HepG2 (cell line): ENCODE results near the gene CMIP. TPM values are rescaled to one million over a fixed set of nuclear protein-coding genes. Genes with fewer than 3 reads are reported as not detected.

Experiments used
- ATAC-seq: fragments of 200-7000 bp; cut with Tn5 transposase; 3 replicates; pipeline ENCODE4 v1.9.1; 2020; ENCODE audit warnings: mild to moderate bottlenecking, moderate library complexity
- BruUV-seq: library from RNA; stranded (reverse); fragments of 400-500 nt; replicated peaks from 2 replicates; lab custom pipeline; 2021; lab: Mats Ljungman, UMichigan
- CTCF ChIA-PET: fragments of 300-600 bp; formaldehyde crosslinking; extraction: SDS; loops from one replicate; lab custom pipeline; 2021; ENCODE audit warnings: low total read pairs, inconsistent platforms, low intra/inter-chr PET ratio; lab: Yijun Ruan, JAX
- POLR2A ChIA-PET: fragments of 350-600 bp; sonication (Branson Sonifier 250); formaldehyde crosslinking; loops from one replicate; lab custom pipeline; 2020; ENCODE audit warnings: antibody characterized with exemption, inconsistent platforms; lab: Yijun Ruan, JAX
- DNase-seq: peaks from one replicate; pipeline ENCODE4 v3.0.0-alpha.2; 2015; ENCODE audit warnings: low spot score
- FAIRE-seq: peaks from 3 replicates; lab custom pipeline; 2011; peaks lifted over from hg19 to GRCh38; lab: Jason Lieb, UNC
- H2AFZ ChIP-seq: one replicate; pipeline ENCODE4 v1.6.1; 2011; ENCODE audit warnings: low read length, inconsistent platforms
- H3K27ac ChIP-seq: fragments of 300-600 bp; 3 replicates; pipeline ENCODE4 v1.8.0; 2011; ENCODE audit warnings: mixed run types, mild to moderate bottlenecking, mixed read lengths, low read length, inconsistent platforms; ENCODE audit not compliant: insufficient read depth; ENCODE audit errors: extremely low read length
- H3K27me3 ChIP-seq, 2 experiments: fragments of 200-600 bp in 1 of 2; 2 replicates in 1 of 2; 3 replicates in 1 of 2; pipeline versions ENCODE4 v1.6.0 to v1.8.0; 2011; ENCODE audit warnings: low read length in 2 of 2, mild to moderate bottlenecking in 2 of 2, moderate library complexity in 2 of 2, inconsistent platforms in 1 of 2; ENCODE audit not compliant: insufficient read depth in 2 of 2, control insufficient read depth in 1 of 2
- H3K36me3 ChIP-seq, 2 experiments: fragments of 200-600 bp in 1 of 2; replicated peaks in 1 of 2; 2 replicates in 1 of 2; 3 replicates in 1 of 2; pipeline versions ENCODE4 v1.5.1 to v1.8.0; 2011; ENCODE audit warnings: low read length in 2 of 2, inconsistent platforms in 1 of 2; ENCODE audit not compliant: insufficient read depth in 2 of 2, control insufficient read depth in 1 of 2
- H3K4me1 ChIP-seq: 2 replicates; pipeline ENCODE4 v1.5.1; 2012; ENCODE audit warnings: low read length, inconsistent platforms; ENCODE audit not compliant: insufficient read depth
- H3K4me2 ChIP-seq: 2 replicates; pipeline ENCODE4 v1.6.0; 2011; ENCODE audit warnings: low read depth, low read length, inconsistent platforms
- H3K4me3 ChIP-seq, 3 experiments: fragments of 200-600 bp in 1 of 3; sonication (generic), shearing (Covaris generic) in 1 of 3; replicated peaks in 1 of 3; 2 replicates each; pipeline ENCODE4 v1.5.1; 2011 to 2016; ENCODE audit warnings: low read length in 3 of 3, inconsistent platforms in 2 of 3, low read depth in 2 of 3, mild to moderate bottlenecking in 2 of 3, control low read depth in 1 of 3, mixed read lengths in 1 of 3; ENCODE audit not compliant: insufficient read depth in 1 of 3
- H3K79me2 ChIP-seq: one replicate; pipeline ENCODE4 v1.6.1; 2011; ENCODE audit warnings: low read length, inconsistent platforms; ENCODE audit not compliant: insufficient read depth
- H3K9ac ChIP-seq: 2 replicates; pipeline ENCODE4 v1.6.0; 2011; ENCODE audit warnings: mild to moderate bottlenecking, low read depth, low read length, inconsistent platforms; ENCODE audit not compliant: insufficient read depth
- H3K9me3 ChIP-seq: 2 replicates; pipeline ENCODE4 v1.5.1; 2012; ENCODE audit warnings: mild to moderate bottlenecking, low read length
- H4K20me1 ChIP-seq: 2 replicates; pipeline ENCODE4 v1.6.0; 2011; ENCODE audit warnings: inconsistent platforms, mild to moderate bottlenecking, low read length, moderate library complexity; ENCODE audit not compliant: insufficient read depth
- FOXK1 ChIP-seq: sonication (generic); formaldehyde crosslinking; IDR thresholded peaks from 2 replicates; pipeline ENCODE4 v1.4.0; 2020; ENCODE audit warnings: low read depth, missing genetic modification reagents, borderline replicate concordance
- KDM2A ChIP-seq: sonication (generic); formaldehyde crosslinking; IDR thresholded peaks from 2 replicates; pipeline ENCODE4 v1.4.0; 2020; ENCODE audit warnings: low read depth, missing genetic modification reagents, borderline replicate concordance
- MBD4 ChIP-seq: IDR thresholded peaks from 2 replicates; pipeline ENCODE4 v1.6.1; 2012; ENCODE audit warnings: low read length, inconsistent platforms, borderline replicate concordance
- MTA1 ChIP-seq: sonication (generic); formaldehyde crosslinking; IDR thresholded peaks from 2 replicates; pipeline ENCODE4 v1.4.0; 2020; ENCODE audit warnings: missing genetic modification reagents, mild to moderate bottlenecking, borderline replicate concordance
- MTERF4 ChIP-seq: sonication (generic); formaldehyde crosslinking; IDR thresholded peaks from 2 replicates; pipeline ENCODE4 v1.8.0; 2023; ENCODE audit warnings: mild to moderate bottlenecking, missing genetic modification reagents
- NR2F1 ChIP-seq, 2 experiments: fragments of 450-650 bp in 1 of 2; formaldehyde crosslinking in 1 of 2; IDR thresholded peaks; 2 replicates each; pipeline versions ENCODE4 v1.5.0 to v1.6.1; 2016 to 2020; ENCODE audit warnings: mild to moderate bottlenecking in 1 of 2, missing compliant biosample characterization in 1 of 2, missing genetic modification reagents in 1 of 2, moderate library complexity in 1 of 2
- RBM39 ChIP-seq: fragments of 200-400 bp; formaldehyde crosslinking; IDR thresholded peaks from one replicate; pipeline ENCODE4 v1.6.1; 2018; ENCODE audit warnings: antibody characterized with exemption, mild to moderate bottlenecking, low read depth, low read length; ENCODE audit not compliant: poor library complexity, severe bottlenecking
- SMARCE1 ChIP-seq: fragments of 450-650 bp; IDR thresholded peaks from 2 replicates; pipeline ENCODE4 v1.6.1; 2017; ENCODE audit warnings: borderline replicate concordance
- TEAD2 ChIP-seq: sonication (generic); formaldehyde crosslinking; IDR thresholded peaks from 2 replicates; pipeline ENCODE4 v1.9.0; 2021; ENCODE audit warnings: missing genetic modification reagents
- ZFP36 ChIP-seq: fragments of 150-350 bp; IDR thresholded peaks from 2 replicates; pipeline ENCODE4 v1.6.1; 2018; ENCODE audit warnings: borderline replicate concordance, low read length, low read depth; ENCODE audit not compliant: partially characterized antibody
- ZNF569 ChIP-seq: sonication (generic); formaldehyde crosslinking; IDR thresholded peaks from 2 replicates; pipeline ENCODE4 v1.5.0; 2020; ENCODE audit warnings: mild to moderate bottlenecking, missing genetic modification reagents, moderate library complexity, borderline replicate concordance
- WGBS: methylation state at CpG from one replicate; pipeline ENCODE4 v1.1.6; 2017; ENCODE audit warnings: low lambda C conversion rate; 5-methylcytosine and 5-hydroxymethylcytosine counted together
- in situ Hi-C: cut with HindIII; loops from 2 replicates; pipeline ENCODE4 v1.10.0; 2017; ENCODE audit warnings: low pct_unique_long_range_greater_than_20kb; ENCODE audit not compliant: extremely low pct_ligation_motif_present
- intact Hi-C: fragments of 100-400 bp; cut with micrococcal nuclease; formaldehyde crosslinking; loops from one replicate; pipeline ENCODE4 v1.10.0; 2022; ENCODE audit not compliant: unreplicated experiment
- polyA plus RNA-seq, 8 experiments: library from polyadenylated mRNA; depleted of rRNA in 3 of 8; stranded (reverse) in 7 of 8; unstranded in 1 of 8; fragments of >200 nt; fragmentation: Illumina TruSeq in 4 of 8; extraction: Trizol in 4 of 8; gene quantifications; 2 replicates each; pipeline versions ENCODE4 v1.2.1 to v1.2.3, GENCODE V29; 2011 to 2016; ENCODE audit warnings: low read depth in 4 of 8, missing spikeins in 1 of 8, mixed read lengths in 1 of 8; ENCODE audit not compliant: insufficient read depth in 1 of 8
- total RNA-seq, 5 experiments: library from RNA; depleted of rRNA; stranded (reverse); fragments of >200 nt; fragmentation: Illumina TruSeq; extraction: Trizol; gene quantifications; 2 replicates each; pipeline ENCODE4 v1.2.3, GENCODE V29; 2016; ENCODE audit warnings: low read depth in 1 of 5
- TF ChIP-seq, protein P1 (sequence below): sonication (generic); formaldehyde crosslinking; IDR thresholded peaks from 2 replicates; pipeline ENCODE4 v1.4.0; 2020; ENCODE audit warnings: missing genetic modification reagents, mild to moderate bottlenecking, borderline replicate concordance

Gene CMIP
- total and polyA plus RNA-seq, 2 of the 13 experiments (the other 11 are each of a cell fraction or from before 2014, with no cell fraction given): 10.9 to 18.1 TPM

DNA sequence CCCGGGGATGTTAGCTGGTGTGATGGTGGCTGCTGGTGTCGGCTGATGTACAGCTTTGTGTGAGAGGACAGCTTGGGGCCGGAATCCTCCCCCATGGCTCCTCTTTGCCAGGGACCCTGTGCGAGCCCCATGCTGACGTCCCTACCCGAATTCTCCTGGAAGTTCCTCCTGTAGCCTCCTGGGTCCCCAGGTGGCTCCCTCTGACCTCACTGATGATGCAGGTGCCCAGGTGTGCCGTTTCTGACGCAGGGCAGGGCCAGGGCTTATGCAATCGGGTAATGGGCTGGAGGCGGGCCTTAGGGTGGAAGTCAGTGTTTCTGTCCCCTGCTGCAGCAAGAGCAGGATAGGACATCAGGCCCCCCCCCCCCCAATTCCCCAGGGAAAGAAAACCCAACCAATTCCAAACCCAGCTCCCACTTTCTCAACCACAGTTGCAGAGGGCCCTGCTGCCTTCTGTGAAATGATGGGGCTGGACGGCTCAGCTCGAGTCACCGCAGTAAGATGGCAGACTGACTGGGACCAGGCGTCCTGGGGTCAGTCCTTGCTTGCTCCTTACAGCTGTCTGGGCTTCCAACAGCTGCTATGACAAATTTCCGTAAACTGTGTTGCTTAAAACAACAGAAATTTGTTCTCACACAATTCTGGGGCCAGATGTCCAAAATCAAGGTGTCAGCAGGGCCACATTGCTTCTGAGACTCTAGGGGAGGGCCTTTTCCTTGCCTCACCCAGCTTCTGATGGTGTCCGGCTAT is 195.5 kb downstream of the CMIP start:
- no peaks in the 10 kb centered on the region for H3K27me3 ChIP-seq
- ChIA-PET CTCF (no interaction called here), POLR2A (no interaction called here)
- no peak for TF ChIP-seq ZFP36
- TF ChIP-seq KDM2A (CRISPR knock-in tag): no peak
- TF ChIP-seq RBM39: no peak
- no peak for TF ChIP-seq MBD4
- no peak for TF ChIP-seq FOXK1
- no peak for TF ChIP-seq ZNF569 (CRISPR knock-in tag)
- TF ChIP-seq TEAD2: no peak
- TF ChIP-seq, protein P1, sequence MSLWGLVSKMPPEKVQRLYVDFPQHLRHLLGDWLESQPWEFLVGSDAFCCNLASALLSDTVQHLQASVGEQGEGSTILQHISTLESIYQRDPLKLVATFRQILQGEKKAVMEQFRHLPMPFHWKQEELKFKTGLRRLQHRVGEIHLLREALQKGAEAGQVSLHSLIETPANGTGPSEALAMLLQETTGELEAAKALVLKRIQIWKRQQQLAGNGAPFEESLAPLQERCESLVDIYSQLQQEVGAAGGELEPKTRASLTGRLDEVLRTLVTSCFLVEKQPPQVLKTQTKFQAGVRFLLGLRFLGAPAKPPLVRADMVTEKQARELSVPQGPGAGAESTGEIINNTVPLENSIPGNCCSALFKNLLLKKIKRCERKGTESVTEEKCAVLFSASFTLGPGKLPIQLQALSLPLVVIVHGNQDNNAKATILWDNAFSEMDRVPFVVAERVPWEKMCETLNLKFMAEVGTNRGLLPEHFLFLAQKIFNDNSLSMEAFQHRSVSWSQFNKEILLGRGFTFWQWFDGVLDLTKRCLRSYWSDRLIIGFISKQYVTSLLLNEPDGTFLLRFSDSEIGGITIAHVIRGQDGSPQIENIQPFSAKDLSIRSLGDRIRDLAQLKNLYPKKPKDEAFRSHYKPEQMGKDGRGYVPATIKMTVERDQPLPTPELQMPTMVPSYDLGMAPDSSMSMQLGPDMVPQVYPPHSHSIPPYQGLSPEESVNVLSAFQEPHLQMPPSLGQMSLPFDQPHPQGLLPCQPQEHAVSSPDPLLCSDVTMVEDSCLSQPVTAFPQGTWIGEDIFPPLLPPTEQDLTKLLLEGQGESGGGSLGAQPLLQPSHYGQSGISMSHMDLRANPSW: no peak
- no peak for TF ChIP-seq MTERF4 (CRISPR knock-in tag)
- TF ChIP-seq MTA1 (CRISPR knock-in tag): no peak
- TF ChIP-seq NR2F1 (CRISPR knock-in tag; IDR thresholded peaks at IDR 0.05): no peak
- no peak for TF ChIP-seq SMARCE1
- DNase-seq (no peak), FAIRE-seq (no peak), ATAC-seq (no peak)
- H3K4me2 ChIP-seq: no peak overlapping the region
- intact Hi-C loops (no loop called here), in situ Hi-C loops (no loop called here)
- H2AFZ ChIP-seq: no peak overlapping the region
- H3K36me3 ChIP-seq: peaks cover 8 to 41% of the 10 kb centered on the region in 2 experiments
- no peaks in the 10 kb centered on the region for H3K9me3 ChIP-seq
- peaks cover 22% of the 10 kb centered on the region for H3K4me1 ChIP-seq
- peaks cover 86% of the 10 kb centered on the region for H4K20me1 ChIP-seq
- H3K27ac ChIP-seq: no peak overlapping the region
- TSS peak; percentile 36 for BruUV-seq
- H3K9ac ChIP-seq: no peak overlapping the region
- H3K4me3 ChIP-seq: no peak overlapping the region
- H3K79me2 ChIP-seq: peaks cover 51% of the 10 kb centered on the region
- 91% methylated on average over 12 of the region's 16 CpGs for WGBS
